ENCODE data around the gene ADAMTS16.

Gene ADAMTS16

GRCh38 chr5:5289537-5289936 is 149.4 kb downstream of the ADAMTS16 start:
- DNase-seq, result no peak

- no peak for DNase-seq
Measured at GRCh38 chr5:5290674-5291334, 150.7 kb downstream of the ADAMTS16 start.

GRCh38 chr5:5291357-5291756 is 151.2 kb downstream of the ADAMTS16 start:
- no peak for DNase-seq

GRCh38 chr5:5293029-5293428 is 152.9 kb downstream of the ADAMTS16 start:
- no peak for DNase-seq

GRCh38 chr5:5294429-5294828 is 154.3 kb downstream of the ADAMTS16 start:
- no peak for DNase-seq

- DNase-seq, result no peak
Measured at GRCh38 chr5:5295351-5295750, 155.2 kb downstream of the ADAMTS16 start.

- no peak for DNase-seq
Measured at GRCh38 chr5:5296051-5296450, 155.9 kb downstream of the ADAMTS16 start.

- no peak for DNase-seq
Measured at GRCh38 chr5:5297432-5298067, 157.4 kb downstream of the ADAMTS16 start.

GRCh38 chr5:5298068-5298633 is 158.0 kb downstream of the ADAMTS16 start:
- DNase-seq, result no peak

GRCh38 chr5:5298841-5299541 is 158.9 kb downstream of the ADAMTS16 start:
- no peak for DNase-seq

- DNase-seq, result no peak
Measured at GRCh38 chr5:5301176-5301575, 161.0 kb downstream of the ADAMTS16 start.

GRCh38 chr5:5302201-5302600 is 162.1 kb downstream of the ADAMTS16 start:
- no peak for DNase-seq

GRCh38 chr5:5303242-5303641 is 163.1 kb downstream of the ADAMTS16 start:
- DNase-seq, result no peak

- DNase-seq, result no peak
Measured at GRCh38 chr5:5304361-5305020, 164.4 kb downstream of the ADAMTS16 start.

- DNase-seq, result no peak
Measured at GRCh38 chr5:5306696-5307095, 166.6 kb downstream of the ADAMTS16 start.

GRCh38 chr5:5308319-5308718 is 168.2 kb downstream of the ADAMTS16 start:
- DNase-seq, result no peak

GRCh38 chr5:5309645-5310044 is 169.5 kb downstream of the ADAMTS16 start:
- no peak for DNase-seq

- no peak for DNase-seq
Measured at GRCh38 chr5:5313101-5313635, 173.0 kb downstream of the ADAMTS16 start.

- no peak for DNase-seq
Measured at GRCh38 chr5:5314166-5314565, 174.0 kb downstream of the ADAMTS16 start.

- DNase-seq, result no peak
Measured at GRCh38 chr5:5314626-5315025, 174.5 kb downstream of the ADAMTS16 start.

- DNase-seq, result no peak
Measured at GRCh38 chr5:5315068-5315980, 175.2 kb downstream of the ADAMTS16 start.

GRCh38 chr5:5316334-5316733 is 176.2 kb downstream of the ADAMTS16 start:
- DNase-seq, result no peak
